Activated naive CD4-positive, alpha-beta T cell treated with anti-CD3 and anti-CD28 coated beads for 36 hours (primary cell): Measurements from ENCODE around the gene ANKH. TPM values are rescaled to one million over a fixed set of nuclear protein-coding genes. Genes with fewer than 3 reads are reported as not detected.

ENCODE experiments used
- CTCF ChIA-PET: fragments of 350-600 bp; sonication (Branson Sonifier 250); formaldehyde crosslinking; loops from one replicate; lab custom pipeline; 2021; ENCODE audit warnings: antibody characterized with exemption; lab: Charles Lee
- DNase-seq: peaks from one replicate; pipeline ENCODE4 v3.0.0-alpha.2; 2020
- H3K27ac Mint-ChIP-seq: one replicate; pipeline ENCODE4 v1.8.0; 2021; ENCODE audit warnings: mild to moderate bottlenecking, mixed read lengths
- H3K27me3 Mint-ChIP-seq: one replicate; pipeline ENCODE4 v1.8.0; 2021; ENCODE audit warnings: low read depth, mixed read lengths
- H3K36me3 Mint-ChIP-seq: one replicate; pipeline ENCODE4 v1.8.0; 2021; ENCODE audit warnings: low read depth, mixed read lengths
- H3K4me1 Mint-ChIP-seq: one replicate; pipeline ENCODE4 v1.8.0; 2021; ENCODE audit warnings: low read depth, mixed read lengths
- H3K4me3 Mint-ChIP-seq: one replicate; pipeline ENCODE4 v1.8.0; 2021; ENCODE audit warnings: mild to moderate bottlenecking, moderate library complexity, mixed read lengths
- H3K9me3 Mint-ChIP-seq: one replicate; pipeline ENCODE4 v1.8.0; 2021; ENCODE audit warnings: mixed read lengths
- intact Hi-C: fragments of 100-400 bp; cut with micrococcal nuclease; formaldehyde crosslinking; loops from one replicate; pipeline ENCODE4 v1.15.1; 2023
- total RNA-seq, 2 experiments: library from RNA; stranded (reverse); gene quantifications; one replicate each; pipeline ENCODE4 v1.2.3, GENCODE V29; 2021

The ANKH gene
- total RNA-seq, 2 experiments from 2014 or later: 92.0 to 93.5 TPM

- intact Hi-C loops: no loop called here
- H3K9me3 Mint-ChIP-seq: no peaks in the 10 kb centered on the region
- H3K27me3 Mint-ChIP-seq: no peaks in the 10 kb centered on the region
- H3K4me1 Mint-ChIP-seq: peaks cover 16% of the 10 kb centered on the region
- H3K27ac Mint-ChIP-seq: no peak overlapping the region
- no peak overlapping the region for H3K4me3 Mint-ChIP-seq
- no peak for DNase-seq
- H3K36me3 Mint-ChIP-seq: peaks cover 23% of the 10 kb centered on the region
- CTCF ChIA-PET: interaction anchor here (0.6 to 2.4 kb wide), 4 partner anchors 13 to 260 kb away, joined by 3 to 9 read pairs (median 4); no protein-coding TSS in a partner anchor
These were observed 127.8 kb downstream of the ANKH start for GRCh38 chr5:14743601-14744295.

GRCh38 chr5:14742498-14742897, 129.1 kb downstream of the ANKH start:
- no peak overlapping the region for H3K27ac Mint-ChIP-seq
- no peaks in the 10 kb centered on the region for H3K9me3 Mint-ChIP-seq
- intact Hi-C loops: no loop called here
- H3K4me1 Mint-ChIP-seq: peaks cover 16% of the 10 kb centered on the region
- CTCF ChIA-PET: interaction anchor here (0.5 to 1.2 kb wide), 3 partner anchors 15 to 391 kb away, joined by 3 to 5 read pairs (median 3); no protein-coding TSS in a partner anchor
- peaks cover 17% of the 10 kb centered on the region for H3K36me3 Mint-ChIP-seq
- no peak for DNase-seq
- H3K4me3 Mint-ChIP-seq: no peak overlapping the region
- H3K27me3 Mint-ChIP-seq: no peaks in the 10 kb centered on the region

- H3K9me3 Mint-ChIP-seq: no peaks in the 10 kb centered on the region
- CTCF ChIA-PET: interaction anchor here (0.5 kb wide), 1 partner anchor 390 kb away, joined by 3 read pairs; no protein-coding TSS in a partner anchor
- no peaks in the 10 kb centered on the region for H3K27me3 Mint-ChIP-seq
- no peak overlapping the region for H3K4me3 Mint-ChIP-seq
- peaks cover 16% of the 10 kb centered on the region for H3K4me1 Mint-ChIP-seq
- no peak for DNase-seq
- no peak overlapping the region for H3K27ac Mint-ChIP-seq
- H3K36me3 Mint-ChIP-seq: peaks cover 17% of the 10 kb centered on the region
- intact Hi-C loops: no loop called here
These were observed 129.7 kb downstream of the ANKH start for GRCh38 chr5:14741801-14742440.

- CTCF ChIA-PET: interaction anchor here (0.6 kb wide), 1 partner anchor 1127 kb away, joined by 4 read pairs; no protein-coding TSS in a partner anchor
- Mint-ChIP-seq H3K4me3 (no peak overlapping the region), H3K36me3 (peaks cover 18% of the 10 kb centered on the region), H3K9me3 (no peaks in the 10 kb centered on the region), H3K27ac (no peak overlapping the region), H3K27me3 (no peaks in the 10 kb centered on the region), H3K4me1 (peaks cover 18% of the 10 kb centered on the region)
- DNase-seq: no peak
- intact Hi-C loops: no loop called here
These were observed 130.4 kb downstream of the ANKH start for GRCh38 chr5:14741131-14741530.

GRCh38 chr5:14739981-14740380, 131.6 kb downstream of the ANKH start:
- H3K4me3 Mint-ChIP-seq: no peak overlapping the region
- intact Hi-C loops: no loop called here
- H3K4me1 Mint-ChIP-seq: peaks cover 14% of the 10 kb centered on the region
- CTCF ChIA-PET: no interaction called here
- H3K36me3 Mint-ChIP-seq: peaks cover 17% of the 10 kb centered on the region
- H3K27ac Mint-ChIP-seq: no peak overlapping the region
- no peaks in the 10 kb centered on the region for H3K9me3 Mint-ChIP-seq
- DNase-seq: no peak
- no peaks in the 10 kb centered on the region for H3K27me3 Mint-ChIP-seq

- no peak overlapping the region for H3K27ac Mint-ChIP-seq
- H3K4me1 Mint-ChIP-seq: peaks cover 14% of the 10 kb centered on the region
- no peaks in the 10 kb centered on the region for H3K27me3 Mint-ChIP-seq
- peaks cover 17% of the 10 kb centered on the region for H3K36me3 Mint-ChIP-seq
- H3K4me3 Mint-ChIP-seq: no peak overlapping the region
- H3K9me3 Mint-ChIP-seq: no peaks in the 10 kb centered on the region
- intact Hi-C loops: no loop called here
- no peak for DNase-seq
- CTCF ChIA-PET: no interaction called here
These were observed 132.0 kb downstream of the ANKH start for GRCh38 chr5:14739538-14739937.

- CTCF ChIA-PET: interaction anchor here (1.3 kb wide), 1 partner anchor 11 kb away, joined by 3 read pairs; no protein-coding TSS in a partner anchor
- H3K27me3 Mint-ChIP-seq: no peaks in the 10 kb centered on the region
- no peak overlapping the region for H3K4me3 Mint-ChIP-seq
- H3K27ac Mint-ChIP-seq: no peak overlapping the region
- peaks cover 13% of the 10 kb centered on the region for H3K36me3 Mint-ChIP-seq
- no peak for DNase-seq
- H3K4me1 Mint-ChIP-seq: peaks cover 11% of the 10 kb centered on the region
- H3K9me3 Mint-ChIP-seq: no peaks in the 10 kb centered on the region
- intact Hi-C loops: no loop called here
These were observed 133.5 kb downstream of the ANKH start for GRCh38 chr5:14738050-14738449.

- no peak overlapping the region for H3K27ac Mint-ChIP-seq
- no peak overlapping the region for H3K4me3 Mint-ChIP-seq
- no peak for DNase-seq
- CTCF ChIA-PET: no interaction called here
- H3K36me3 Mint-ChIP-seq: peaks cover 10% of the 10 kb centered on the region
- intact Hi-C loops: no loop called here
- peaks cover 4% of the 10 kb centered on the region for H3K4me1 Mint-ChIP-seq
- no peaks in the 10 kb centered on the region for H3K9me3 Mint-ChIP-seq
- no peaks in the 10 kb centered on the region for H3K27me3 Mint-ChIP-seq
These were observed 134.3 kb downstream of the ANKH start for GRCh38 chr5:14737291-14737690.

GRCh38 chr5:14735944-14736343, 135.6 kb downstream of the ANKH start:
- CTCF ChIA-PET: no interaction called here
- DNase-seq: no peak
- H3K4me1 Mint-ChIP-seq: peaks cover 3% of the 10 kb centered on the region
- no peak overlapping the region for H3K4me3 Mint-ChIP-seq
- no peaks in the 10 kb centered on the region for H3K9me3 Mint-ChIP-seq
- no peak overlapping the region for H3K27ac Mint-ChIP-seq
- no peaks in the 10 kb centered on the region for H3K27me3 Mint-ChIP-seq
- H3K36me3 Mint-ChIP-seq: peaks cover 7% of the 10 kb centered on the region
- intact Hi-C loops: no loop called here

- intact Hi-C loops: no loop called here
- Mint-ChIP-seq H3K4me3 (no peak overlapping the region), H3K9me3 (no peaks in the 10 kb centered on the region), H3K36me3 (peaks cover 7% of the 10 kb centered on the region), H3K4me1 (peaks cover 3% of the 10 kb centered on the region), H3K27me3 (no peaks in the 10 kb centered on the region), H3K27ac (no peak overlapping the region)
- DNase-seq: no peak
- CTCF ChIA-PET: no interaction called here
These were observed 137.2 kb downstream of the ANKH start for GRCh38 chr5:14734396-14734795.

- no peaks in the 10 kb centered on the region for H3K27me3 Mint-ChIP-seq
- DNase-seq: no peak
- intact Hi-C loops: no loop called here
- H3K36me3 Mint-ChIP-seq: peaks cover 7% of the 10 kb centered on the region
- H3K4me1 Mint-ChIP-seq: peaks cover 3% of the 10 kb centered on the region
- no peak overlapping the region for H3K4me3 Mint-ChIP-seq
- no peak overlapping the region for H3K27ac Mint-ChIP-seq
- CTCF ChIA-PET: no interaction called here
- H3K9me3 Mint-ChIP-seq: no peaks in the 10 kb centered on the region
These were observed 137.9 kb downstream of the ANKH start for GRCh38 chr5:14733661-14734060.

- intact Hi-C loops: no loop called here
- Mint-ChIP-seq H3K4me3 (no peak overlapping the region), H3K4me1 (peaks cover 3% of the 10 kb centered on the region), H3K36me3 (peaks cover 7% of the 10 kb centered on the region), H3K27ac (no peak overlapping the region), H3K27me3 (no peaks in the 10 kb centered on the region), H3K9me3 (no peaks in the 10 kb centered on the region)
- CTCF ChIA-PET: interaction anchor here (1.1 to 11.3 kb wide), 5 partner anchors 12 to 282 kb away, joined by 3 to 165 read pairs (median 5); no protein-coding TSS in a partner anchor
- DNase-seq: no peak
These were observed 138.6 kb downstream of the ANKH start for GRCh38 chr5:14732991-14733390.
